ENCODE measurements around the gene RFNG. TPM values are rescaled to one million over a fixed set of nuclear protein-coding genes. Genes with fewer than 3 reads are reported as not detected.

Gene RFNG
- polyA plus RNA-seq, 2 of the 4 experiments (the other 2 are of a cell fraction): 8.4 to 25.7 TPM

- ChIA-PET CTCF (interaction anchor here (0.9 to 21.7 kb wide), 3 partner anchors 10 to 28 kb away, joined by 3 to 191 read pairs (median 4); partner anchors contain the start of genes DCXR and RAC3), POLR2A (interaction anchor here (2.8 kb wide), 1 partner anchor 21 kb away, joined by 10 read pairs; the partner anchor contains the start of gene DCXR)
- H3K4me1 ChIP-seq: peaks cover 2% of the 10 kb centered on the region; the same call in 2 of the 3 replicates
- no peak overlapping the region for H3K4me3 ChIP-seq
- ATAC-seq (peak; percentile 4 to 8; a peak in 2 of 6 replicates), DNase-seq (ENCODE audit: low read depth in 1 of 2, low spot score in 1 of 2) (no peak), FAIRE-seq (no peak)
- H3K4me2 ChIP-seq: no peak overlapping the region
- 82% methylated on average over 17 of the region's 17 CpGs for WGBS (ENCODE audit: missing lambda C conversion rate)
- TF ChIP-seq, protein P1, sequence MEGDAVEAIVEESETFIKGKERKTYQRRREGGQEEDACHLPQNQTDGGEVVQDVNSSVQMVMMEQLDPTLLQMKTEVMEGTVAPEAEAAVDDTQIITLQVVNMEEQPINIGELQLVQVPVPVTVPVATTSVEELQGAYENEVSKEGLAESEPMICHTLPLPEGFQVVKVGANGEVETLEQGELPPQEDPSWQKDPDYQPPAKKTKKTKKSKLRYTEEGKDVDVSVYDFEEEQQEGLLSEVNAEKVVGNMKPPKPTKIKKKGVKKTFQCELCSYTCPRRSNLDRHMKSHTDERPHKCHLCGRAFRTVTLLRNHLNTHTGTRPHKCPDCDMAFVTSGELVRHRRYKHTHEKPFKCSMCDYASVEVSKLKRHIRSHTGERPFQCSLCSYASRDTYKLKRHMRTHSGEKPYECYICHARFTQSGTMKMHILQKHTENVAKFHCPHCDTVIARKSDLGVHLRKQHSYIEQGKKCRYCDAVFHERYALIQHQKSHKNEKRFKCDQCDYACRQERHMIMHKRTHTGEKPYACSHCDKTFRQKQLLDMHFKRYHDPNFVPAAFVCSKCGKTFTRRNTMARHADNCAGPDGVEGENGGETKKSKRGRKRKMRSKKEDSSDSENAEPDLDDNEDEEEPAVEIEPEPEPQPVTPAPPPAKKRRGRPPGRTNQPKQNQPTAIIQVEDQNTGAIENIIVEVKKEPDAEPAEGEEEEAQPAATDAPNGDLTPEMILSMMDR (IDR thresholded peaks at IDR 0.05): no peak
- TF ChIP-seq PBX3 (IDR thresholded peaks at IDR 0.05): peak; percentile 22; the same call in 1 of the 2 replicates
- no peaks in the 10 kb centered on the region for H3K9me3 ChIP-seq
- no peak overlapping the region for H3K27ac ChIP-seq
Observed at GRCh38 chr17:82058230-82058854, 6.7 kb upstream of the RFNG start.

GRCh38 chr17:82056729-82057621 is 5.4 kb upstream of the RFNG start:
- WGBS (ENCODE audit: missing lambda C conversion rate): 90% methylated on average over 28 of the region's 29 CpGs
- Histone ChIP-seq H3K4me1 (peaks cover 9% of the 10 kb centered on the region; the same call in 2 of the 3 replicates), H3K4me3 (no peak overlapping the region), H3K27ac (no peak overlapping the region), H3K9me3 (no peaks in the 10 kb centered on the region), H3K4me2 (no peak overlapping the region)
- ChIA-PET CTCF (interaction anchor here (0.8 to 21.7 kb wide), 6 partner anchors 9 to 97 kb away, joined by 3 to 191 read pairs (median 14); partner anchors contain the start of genes DCXR, DUS1L and RAC3), POLR2A (no interaction called here)
- TF ChIP-seq FOSL2 (IDR thresholded peaks at IDR 0.05) (no peak), FOSL2 (CRISPR knock-in tag; IDR thresholded peaks at IDR 0.05) (no peak), ESRRA (IDR thresholded peaks at IDR 0.05; ENCODE audit: borderline replicate concordance, low read length) (no peak), CHD4 (IDR thresholded peaks at IDR 0.05; ENCODE audit: borderline replicate concordance) (no peak), FOSB (CRISPR knock-in tag; IDR thresholded peaks at IDR 0.05) (no peak), SREBF2 (IDR thresholded peaks at IDR 0.05) (no peak), JUN (IDR thresholded peaks at IDR 0.05) (peak in 1 of 2 experiments; percentile 18; a peak in 1 of 5 replicates), MAFK (IDR thresholded peaks at IDR 0.05; ENCODE audit: partially characterized antibody) (peak; percentile 45), RFX5 (IDR thresholded peaks at IDR 0.05) (no peak), HMGXB4 (CRISPR knock-in tag; IDR thresholded peaks at IDR 0.05; ENCODE audit: borderline replicate concordance) (no peak)
- TF ChIP-seq, protein P1 (IDR thresholded peaks at IDR 0.05): no peak
- TF ChIP-seq, protein P2, sequence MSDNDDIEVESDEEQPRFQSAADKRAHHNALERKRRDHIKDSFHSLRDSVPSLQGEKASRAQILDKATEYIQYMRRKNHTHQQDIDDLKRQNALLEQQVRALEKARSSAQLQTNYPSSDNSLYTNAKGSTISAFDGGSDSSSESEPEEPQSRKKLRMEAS (IDR thresholded peaks at IDR 0.05): 0 out of 2 replicates have a peak, but pooled peaks have one; percentile 1
- no peak; a peak in 1 of 6 replicates for ATAC-seq
- DNase-seq (ENCODE audit: low read depth in 1 of 2, low spot score in 1 of 2): no peak
- no peak for FAIRE-seq

Data from A549 (cell line).